GM12878 (cell line): ENCODE results near the gene SYCN. TPM values are rescaled to one million over a fixed set of nuclear protein-coding genes. Genes with fewer than 3 reads are reported as not detected.

Source experiments
- ATAC-seq: fragments of 200-7000 bp; cut with Tn5 transposase; 3 replicates; pipeline ENCODE4 v1.9.1; 2020; ENCODE audit warnings: mild to moderate bottlenecking, moderate library complexity
- BruUV-seq: library from RNA; stranded (reverse); fragments of 400-500 nt; replicated peaks from 2 replicates; lab custom pipeline; 2021; lab: Mats Ljungman, UMichigan
- CTCF ChIA-PET: fragments of 300-600 bp; sonication (Branson Sonifier 250); formaldehyde crosslinking; extraction: SDS; loops from one replicate; lab custom pipeline; 2021; ENCODE audit warnings: inconsistent platforms; lab: Yijun Ruan, JAX
- POLR2A ChIA-PET: fragments of 350-600 bp; formaldehyde crosslinking; extraction: SDS; loops from one replicate; lab custom pipeline; 2021; ENCODE audit warnings: inconsistent platforms; lab: Charles Lee
- RAD21 ChIA-PET: fragments of 300-600 bp; sonication (Branson Sonifier 250); formaldehyde crosslinking; loops from one replicate; lab custom pipeline; 2023; ENCODE audit warnings: antibody characterized with exemption; ENCODE audit not compliant: unreplicated experiment; lab: Charles Lee
- SMC1A ChIA-PET: fragments of 300-600 bp; sonication (Branson Sonifier 250); formaldehyde crosslinking; loops from one replicate; lab custom pipeline; 2023; ENCODE audit not compliant: unreplicated experiment, uncharacterized antibody; lab: Charles Lee
- DNase-seq: peaks from one replicate; pipeline ENCODE4 v3.0.0-alpha.2; 2011; ENCODE audit warnings: low read depth, low spot score
- FAIRE-seq: peaks from 3 replicates; lab custom pipeline; 2011; peaks lifted over from hg19 to GRCh38; lab: Jason Lieb, UNC
- H2AFZ ChIP-seq: 2 replicates; pipeline ENCODE4 v1.6.0; 2011; ENCODE audit warnings: low read depth, low read length, control low read depth; ENCODE audit not compliant: control insufficient read depth
- H3K27ac ChIP-seq: 2 replicates; pipeline ENCODE4 v1.5.1; 2011; ENCODE audit warnings: control low read depth; ENCODE audit not compliant: control insufficient read depth, insufficient read depth
- H3K27me3 ChIP-seq, 2 experiments: replicated peaks in 1 of 2; 2 replicates each; pipeline versions ENCODE4 v1.6.0 to v1.6.1; 2011; ENCODE audit warnings: low read length in 1 of 2; ENCODE audit not compliant: control insufficient read depth in 2 of 2, insufficient read depth in 2 of 2
- H3K36me3 ChIP-seq, 2 experiments: 2 replicates each; pipeline ENCODE4 v1.5.1; 2011; ENCODE audit warnings: low read length in 1 of 2; ENCODE audit not compliant: control insufficient read depth in 2 of 2, insufficient read depth in 2 of 2
- H3K4me1 ChIP-seq: 2 replicates; pipeline ENCODE4 v1.6.1; 2011; ENCODE audit warnings: mild to moderate bottlenecking, low read length, moderate library complexity, mixed read lengths; ENCODE audit not compliant: control insufficient read depth, insufficient read depth
- H3K4me2 ChIP-seq: 2 replicates; pipeline ENCODE4 v1.6.0; 2011; ENCODE audit warnings: control low read depth; ENCODE audit not compliant: control insufficient read depth, insufficient read depth
- H3K4me3 ChIP-seq: fragments of 200-600 bp; sonication (generic); 2 replicates; pipeline ENCODE4 v1.5.1; 2016
- H3K79me2 ChIP-seq: 2 replicates; pipeline ENCODE4 v1.6.0; 2011; ENCODE audit warnings: low read length; ENCODE audit not compliant: control insufficient read depth, insufficient read depth
- H3K9ac ChIP-seq: 2 replicates; pipeline ENCODE4 v1.8.0; 2011; ENCODE audit warnings: low read length, control low read depth, mixed read lengths; ENCODE audit not compliant: control insufficient read depth, insufficient read depth
- H3K9me3 ChIP-seq: replicated peaks from 3 replicates; pipeline ENCODE4 v1.5.1; 2011; ENCODE audit warnings: mild to moderate bottlenecking, low read length; ENCODE audit not compliant: control insufficient read depth, insufficient read depth
- H4K20me1 ChIP-seq: 2 replicates; pipeline ENCODE4 v1.6.0; 2011; ENCODE audit not compliant: control insufficient read depth, insufficient read depth
- ATF7 ChIP-seq: fragments of 450-650 bp; IDR thresholded peaks from 2 replicates; pipeline ENCODE4 v1.6.1; 2016; ENCODE audit warnings: low read depth, mild to moderate bottlenecking
- FOXK2 ChIP-seq: fragments of 450-650 bp; IDR thresholded peaks from 2 replicates; pipeline ENCODE4 v1.6.1; 2017; ENCODE audit warnings: mild to moderate bottlenecking, moderate library complexity
- JUNB ChIP-seq: IDR thresholded peaks from 2 replicates; pipeline ENCODE4 v1.6.1; 2016; ENCODE audit warnings: antibody characterized with exemption, mild to moderate bottlenecking
- JUND ChIP-seq: IDR thresholded peaks from 2 replicates; pipeline ENCODE4 v1.6.1; 2012; ENCODE audit warnings: low read depth, mild to moderate bottlenecking, low read length, improper control_type of control experiment, moderate library complexity
- KLF5 ChIP-seq: fragments of 450-650 bp; IDR thresholded peaks from 2 replicates; pipeline ENCODE4 v1.6.1; 2014; ENCODE audit warnings: mild to moderate bottlenecking; ENCODE audit not compliant: partially characterized antibody
- NRF1 ChIP-seq: conservative IDR thresholded peaks from 2 replicates; pipeline ENCODE4 v1.6.1; 2011; ENCODE audit warnings: mild to moderate bottlenecking, low read depth, low read length, improper control_type of control experiment
- SIX5 ChIP-seq: IDR thresholded peaks from 2 replicates; pipeline ENCODE4 v1.6.1; 2011; ENCODE audit warnings: mild to moderate bottlenecking, low read depth, low read length, moderate library complexity; ENCODE audit not compliant: severe bottlenecking
- STAT1 ChIP-seq: fragments of 450-650 bp; conservative IDR thresholded peaks from 2 replicates; pipeline ENCODE4 v1.6.1; 2014; ENCODE audit warnings: antibody characterized with exemption, mild to moderate bottlenecking
- WGBS: methylation state at CpG from one replicate; pipeline ENCODE4 v1.1.6; 2016; ENCODE audit warnings: low lambda C conversion rate; ENCODE audit not compliant: insufficient replicate concordance, insufficient coverage; ENCODE audit errors: missing lambda C conversion rate; 5-methylcytosine and 5-hydroxymethylcytosine counted together
- in situ Hi-C: fragments of 300-500 bp; cut with MboI; formaldehyde crosslinking; loops from 9 replicates; pipeline ENCODE4 v1.14.3; 2018; ENCODE audit warnings: mixed read lengths
- intact Hi-C: fragments of 100-400 bp; cut with micrococcal nuclease; formaldehyde crosslinking; loops from one replicate; pipeline ENCODE4 v1.14.2; 2022; ENCODE audit not compliant: unreplicated experiment
- polyA plus RNA-seq, 11 experiments: library from polyadenylated mRNA; depleted of rRNA in 4 of 11; unstranded in 6 of 11; stranded (reverse) in 5 of 11; fragments of >200 nt; fragmentation: Nextera tagmentation in 4 of 11; fragmentation: Illumina TruSeq in 1 of 11; extraction: Ambion mirVana in 4 of 11; extraction: Trizol in 1 of 11; gene quantifications; 1 replicate in 1 of 11; 2 replicates in 10 of 11; pipeline versions ENCODE4 v1.2.1 to v1.2.3, GENCODE V29; 2011 to 2016; ENCODE audit warnings: inconsistent platforms in 2 of 11, missing spikeins in 2 of 11, low read depth in 1 of 11
- total RNA-seq, 4 experiments: library from RNA; depleted of rRNA in 3 of 4; stranded (reverse); fragments of >200 nt in 3 of 4; fragmentation: Illumina TruSeq in 1 of 4; extraction: Trizol in 1 of 4; gene quantifications; 2 replicates each; pipeline versions ENCODE4 v1.2.1 to v1.2.3, GENCODE V29; 2013 to 2021
- TF ChIP-seq, protein P1 (sequence below): IDR thresholded peaks from 2 replicates; pipeline ENCODE4 v1.6.1; 2011; ENCODE audit warnings: borderline replicate concordance, low read depth, mild to moderate bottlenecking, moderate library complexity, mixed read lengths, low read length; ENCODE audit not compliant: insufficient read depth; ENCODE audit errors: extremely low read length

The SYCN gene
- total and polyA plus RNA-seq, 10 of the 15 experiments (the other 5 are each of a cell fraction or from before 2014, with no cell fraction given) = 0.54 TPM; not detected in 9

DNA sequence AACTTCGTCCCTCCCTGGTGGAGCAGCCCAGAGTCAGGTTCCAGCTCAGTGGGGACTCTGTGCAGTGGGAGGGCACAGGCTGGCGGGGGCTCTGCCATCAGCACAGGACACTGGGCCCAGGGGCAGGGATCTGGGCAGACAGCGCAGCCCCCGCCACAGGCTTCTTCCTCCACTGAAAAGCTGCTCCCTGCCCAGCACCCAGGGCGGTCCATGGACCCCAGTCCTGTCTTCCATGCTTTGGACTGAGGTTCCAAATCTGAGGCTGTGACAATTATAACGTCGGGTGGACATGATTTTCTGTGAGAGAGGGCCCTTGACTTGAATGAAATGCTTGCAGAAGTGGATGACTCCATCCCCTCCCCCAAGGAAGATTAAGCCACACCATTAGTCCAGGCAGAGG is 28.5 kb downstream of the SYCN start:
- no peaks in the 10 kb centered on the region for H3K4me1 ChIP-seq
- ChIA-PET CTCF (no interaction called here), POLR2A (no interaction called here), RAD21 (no interaction called here), SMC1A (no interaction called here)
- H3K27ac ChIP-seq = no peak overlapping the region
- FAIRE-seq = no peak
- H3K4me2 ChIP-seq = no peak overlapping the region
- H3K36me3 ChIP-seq = peaks cover 0 to 22% of the 10 kb centered on the region in 2 experiments; a peak in 2 of 4 replicates
- no peaks in the 10 kb centered on the region for H3K9me3 ChIP-seq
- intact Hi-C loops (no loop called here), in situ Hi-C loops (no loop called here)
- no peak overlapping the region for H2AFZ ChIP-seq
- TF ChIP-seq KLF5 = no peak
- 81% methylated on average over 7 of the region's 7 CpGs for WGBS
- DNase-seq = no peak
- no peaks in the 10 kb centered on the region for H3K27me3 ChIP-seq
- BruUV-seq = no TSS peak
- no peaks in the 10 kb centered on the region for H4K20me1 ChIP-seq
- no peak for ATAC-seq
- no peak overlapping the region for H3K9ac ChIP-seq
- no peak overlapping the region for H3K4me3 ChIP-seq
- H3K79me2 ChIP-seq = no peaks in the 10 kb centered on the region

DNA sequence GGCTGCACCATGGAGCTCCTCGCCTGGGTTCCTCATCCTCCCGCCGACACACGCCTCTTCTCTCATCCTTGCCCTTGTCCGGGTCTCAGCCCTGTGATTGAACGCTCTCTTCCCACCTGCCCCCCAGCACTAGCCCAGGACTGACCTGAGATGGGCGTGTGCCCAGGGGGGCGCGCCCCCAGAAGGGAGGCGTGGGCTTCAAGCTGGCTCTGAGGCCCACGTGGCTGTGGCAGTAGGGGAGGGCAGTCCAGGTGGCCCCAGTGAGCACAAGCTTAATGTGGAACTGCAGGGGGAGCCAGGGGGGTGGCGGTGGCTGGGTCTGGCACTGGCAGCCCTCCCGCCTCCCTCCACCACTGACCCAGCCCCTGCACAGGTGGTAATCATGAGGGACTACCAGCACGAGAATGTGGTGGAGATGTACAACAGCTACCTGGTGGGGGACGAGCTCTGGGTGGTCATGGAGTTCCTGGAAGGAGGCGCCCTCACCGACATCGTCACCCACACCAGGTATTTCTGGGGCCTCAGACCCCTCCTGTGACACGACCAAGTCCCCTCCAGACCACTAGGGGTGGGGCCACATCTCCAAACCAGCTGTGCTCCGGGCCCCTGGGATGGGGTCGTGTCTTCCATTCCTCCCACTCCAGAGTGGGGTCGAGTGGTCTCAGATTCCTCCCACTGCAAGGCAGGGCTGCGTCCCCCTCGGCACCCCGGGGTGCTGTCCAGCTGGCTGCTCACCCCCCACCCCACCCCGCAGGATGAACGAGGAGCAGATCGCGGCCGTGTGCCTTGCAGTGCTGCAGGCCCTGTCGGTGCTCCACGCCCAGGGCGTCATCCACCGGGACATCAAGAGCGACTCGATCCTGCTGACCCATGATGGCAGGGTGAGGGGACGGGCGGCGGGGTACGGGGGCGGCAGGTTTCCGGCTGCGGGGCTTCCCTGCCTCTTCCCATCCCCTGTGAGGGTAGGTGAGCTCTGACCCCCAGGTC is 29.2 kb downstream of the SYCN start:
- no peak overlapping the region for H2AFZ ChIP-seq
- no peak overlapping the region for H3K9ac ChIP-seq
- no peaks in the 10 kb centered on the region for H3K4me1 ChIP-seq
- no peak for TF ChIP-seq NRF1
- no peak for TF ChIP-seq JUNB
- no peak for TF ChIP-seq SIX5
- TF ChIP-seq, protein P1, sequence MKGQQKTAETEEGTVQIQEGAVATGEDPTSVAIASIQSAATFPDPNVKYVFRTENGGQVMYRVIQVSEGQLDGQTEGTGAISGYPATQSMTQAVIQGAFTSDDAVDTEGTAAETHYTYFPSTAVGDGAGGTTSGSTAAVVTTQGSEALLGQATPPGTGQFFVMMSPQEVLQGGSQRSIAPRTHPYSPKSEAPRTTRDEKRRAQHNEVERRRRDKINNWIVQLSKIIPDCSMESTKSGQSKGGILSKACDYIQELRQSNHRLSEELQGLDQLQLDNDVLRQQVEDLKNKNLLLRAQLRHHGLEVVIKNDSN = no peak
- TF ChIP-seq FOXK2 = no peak
- no peak for TF ChIP-seq JUND
- no peak for TF ChIP-seq ATF7
- TF ChIP-seq STAT1 = no peak
- no peak overlapping the region for H3K4me3 ChIP-seq
- FAIRE-seq (no peak), DNase-seq (no peak), ATAC-seq (no peak)
- in situ Hi-C loops = no loop called here
- ChIA-PET SMC1A (no interaction called here), POLR2A (no interaction called here), CTCF (no interaction called here), RAD21 (no interaction called here)
- no peaks in the 10 kb centered on the region for H3K9me3 ChIP-seq
- intact Hi-C loops = no loop called here
- no peak overlapping the region for H3K4me2 ChIP-seq
- H3K27ac ChIP-seq = no peak overlapping the region
- H4K20me1 ChIP-seq = no peaks in the 10 kb centered on the region
- H3K27me3 ChIP-seq = no peaks in the 10 kb centered on the region
- H3K79me2 ChIP-seq = no peaks in the 10 kb centered on the region
- 86% methylated on average over 36 of the region's 43 CpGs for WGBS
- peaks cover 0 to 27% of the 10 kb centered on the region in 2 experiments; a peak in 2 of 4 replicates for H3K36me3 ChIP-seq
- no TSS peak for BruUV-seq
